GM12872 (cell line): ENCODE data around the gene CNNM2.
A peak's percentile ranks its signal among the peaks of the same experiment; 100 is the strongest.

ENCODE experiments used
- TF ChIP-seq, protein P1 (sequence below): IDR thresholded peaks from 3 replicates; pipeline ENCODE4 v1.5.1; 2011; ENCODE audit warnings: low read depth, mild to moderate bottlenecking, low read length, moderate library complexity; ENCODE audit not compliant: insufficient read depth

CNNM2 gene

DNA sequence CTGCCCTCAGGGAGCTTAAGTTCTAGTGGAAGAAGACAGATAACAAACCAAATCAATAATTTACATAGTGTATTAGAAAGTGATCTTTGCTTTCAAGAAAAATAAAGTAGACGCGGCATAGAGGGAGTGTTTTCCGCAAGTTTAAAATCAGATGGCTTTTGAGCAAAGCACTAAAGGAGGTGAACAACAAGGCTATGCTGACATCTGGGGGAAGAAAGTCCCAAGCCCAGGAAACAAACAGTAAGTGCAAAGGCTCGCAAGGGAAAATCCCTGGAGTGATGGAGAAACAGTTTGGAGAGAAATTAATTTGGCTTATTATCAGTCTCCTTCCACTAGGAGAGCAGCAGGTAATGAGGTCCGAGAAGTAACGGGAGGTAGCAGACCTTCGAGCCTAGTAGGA lies 1.9 kb upstream of the CNNM2 start:
- TF ChIP-seq, protein P1, sequence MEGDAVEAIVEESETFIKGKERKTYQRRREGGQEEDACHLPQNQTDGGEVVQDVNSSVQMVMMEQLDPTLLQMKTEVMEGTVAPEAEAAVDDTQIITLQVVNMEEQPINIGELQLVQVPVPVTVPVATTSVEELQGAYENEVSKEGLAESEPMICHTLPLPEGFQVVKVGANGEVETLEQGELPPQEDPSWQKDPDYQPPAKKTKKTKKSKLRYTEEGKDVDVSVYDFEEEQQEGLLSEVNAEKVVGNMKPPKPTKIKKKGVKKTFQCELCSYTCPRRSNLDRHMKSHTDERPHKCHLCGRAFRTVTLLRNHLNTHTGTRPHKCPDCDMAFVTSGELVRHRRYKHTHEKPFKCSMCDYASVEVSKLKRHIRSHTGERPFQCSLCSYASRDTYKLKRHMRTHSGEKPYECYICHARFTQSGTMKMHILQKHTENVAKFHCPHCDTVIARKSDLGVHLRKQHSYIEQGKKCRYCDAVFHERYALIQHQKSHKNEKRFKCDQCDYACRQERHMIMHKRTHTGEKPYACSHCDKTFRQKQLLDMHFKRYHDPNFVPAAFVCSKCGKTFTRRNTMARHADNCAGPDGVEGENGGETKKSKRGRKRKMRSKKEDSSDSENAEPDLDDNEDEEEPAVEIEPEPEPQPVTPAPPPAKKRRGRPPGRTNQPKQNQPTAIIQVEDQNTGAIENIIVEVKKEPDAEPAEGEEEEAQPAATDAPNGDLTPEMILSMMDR, result no peak

DNA sequence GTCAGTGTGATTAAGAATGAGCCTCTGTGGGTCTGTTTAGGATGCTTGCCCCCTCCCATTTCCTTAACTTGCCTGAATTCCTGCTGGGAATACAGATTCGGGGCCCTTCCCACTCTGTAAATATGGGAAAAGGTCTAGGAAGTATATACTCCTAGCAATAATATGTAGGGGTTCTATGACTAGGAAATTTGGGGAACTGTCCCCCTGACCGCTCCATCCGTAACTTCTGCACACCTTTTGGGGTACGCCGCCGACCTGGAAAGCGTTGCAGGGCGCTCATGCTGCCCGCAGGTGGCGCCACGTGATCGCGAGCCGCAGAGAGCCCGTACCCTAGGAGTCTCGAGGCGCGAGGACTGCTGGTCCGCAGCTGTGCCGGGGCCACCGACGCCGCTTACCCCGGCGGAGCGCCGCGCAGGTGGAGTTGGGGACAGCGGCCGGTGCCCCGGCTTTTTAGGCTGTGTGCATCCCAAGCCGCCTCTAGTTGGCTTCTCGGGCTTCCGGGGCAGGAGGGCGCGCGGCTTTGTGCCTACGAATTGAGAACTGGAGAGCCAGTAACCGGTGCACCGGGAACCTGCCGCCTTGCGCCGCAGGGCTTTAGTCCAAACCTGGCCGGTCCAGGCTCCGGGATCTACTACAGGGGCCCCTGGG lies 656 bp upstream of the CNNM2 start:
- TF ChIP-seq, protein P1, result peak; percentile 96

DNA sequence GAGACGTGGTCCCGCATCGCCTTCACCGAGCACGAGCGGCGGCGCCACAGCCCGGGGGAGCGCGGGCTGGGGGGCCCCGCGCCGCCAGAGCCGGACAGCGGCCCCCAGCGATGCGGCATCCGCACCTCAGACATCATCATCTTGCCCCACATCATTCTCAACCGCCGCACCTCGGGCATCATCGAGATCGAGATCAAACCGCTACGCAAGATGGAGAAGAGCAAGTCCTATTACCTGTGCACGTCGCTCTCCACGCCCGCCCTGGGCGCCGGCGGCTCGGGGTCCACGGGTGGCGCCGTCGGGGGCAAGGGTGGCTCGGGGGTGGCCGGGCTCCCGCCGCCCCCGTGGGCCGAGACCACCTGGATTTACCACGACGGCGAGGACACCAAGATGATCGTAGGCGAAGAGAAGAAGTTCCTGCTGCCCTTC lies 737 bp downstream of the CNNM2 start:
- TF ChIP-seq, protein P1, result no peak

DNA sequence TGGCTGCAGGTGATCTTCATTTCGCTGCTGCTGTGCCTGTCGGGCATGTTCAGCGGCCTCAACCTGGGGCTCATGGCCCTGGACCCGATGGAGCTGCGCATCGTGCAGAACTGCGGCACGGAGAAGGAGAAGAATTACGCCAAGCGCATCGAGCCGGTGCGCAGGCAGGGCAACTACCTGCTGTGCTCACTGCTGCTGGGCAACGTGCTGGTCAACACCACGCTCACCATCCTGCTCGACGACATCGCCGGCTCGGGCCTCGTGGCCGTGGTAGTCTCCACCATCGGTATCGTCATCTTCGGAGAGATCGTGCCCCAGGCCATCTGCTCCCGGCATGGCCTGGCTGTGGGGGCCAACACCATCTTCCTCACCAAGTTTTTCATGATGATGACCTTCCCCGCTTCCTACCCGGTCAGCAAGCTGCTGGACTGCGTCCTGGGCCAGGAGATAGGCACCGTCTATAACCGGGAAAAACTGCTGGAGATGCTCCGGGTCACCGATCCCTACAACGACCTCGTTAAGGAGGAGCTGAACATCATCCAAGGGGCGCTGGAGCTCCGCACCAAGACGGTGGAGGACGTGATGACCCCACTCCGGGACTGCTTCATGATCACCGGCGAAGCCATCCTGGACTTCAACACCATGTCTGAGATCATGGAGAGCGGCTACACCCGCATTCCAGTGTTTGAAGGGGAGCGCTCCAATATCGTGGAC lies 1.3 kb downstream of the CNNM2 start:
- TF ChIP-seq, protein P1, result no peak

DNA sequence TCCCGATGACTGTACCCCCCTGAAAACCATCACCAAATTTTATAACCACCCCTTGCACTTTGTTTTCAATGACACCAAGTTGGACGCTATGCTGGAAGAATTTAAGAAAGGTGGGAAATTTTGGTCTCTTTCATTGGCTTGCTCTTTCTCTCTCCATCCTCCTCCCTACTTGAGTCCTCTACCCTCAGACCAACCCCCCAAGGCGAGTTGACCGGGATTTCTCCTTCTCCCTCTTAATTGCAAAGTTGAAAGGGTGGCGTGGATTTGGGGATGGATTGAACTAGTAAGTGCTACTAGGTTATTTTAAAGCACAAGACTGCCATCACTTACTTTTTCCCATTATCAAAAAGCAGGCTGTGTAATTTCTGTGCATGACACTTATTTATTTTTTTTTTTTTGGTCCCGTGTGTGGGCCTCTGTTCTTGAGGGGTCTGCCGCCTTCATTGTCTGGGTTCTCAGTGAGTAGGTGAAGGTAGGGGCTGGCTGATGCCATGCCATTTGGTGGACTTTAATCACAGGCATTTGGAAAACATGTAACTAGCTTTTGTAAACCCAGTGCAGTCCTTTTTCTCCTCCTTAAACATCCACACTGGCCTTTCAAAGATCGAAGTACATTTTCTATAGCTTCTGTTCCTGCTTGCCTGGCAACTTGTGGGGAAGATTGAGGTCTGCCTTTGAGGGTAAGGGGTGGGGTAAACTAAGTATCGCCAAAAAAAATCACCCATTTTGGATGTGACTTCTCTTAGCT lies 2.1 kb downstream of the CNNM2 start:
- TF ChIP-seq, protein P1, result no peak

DNA sequence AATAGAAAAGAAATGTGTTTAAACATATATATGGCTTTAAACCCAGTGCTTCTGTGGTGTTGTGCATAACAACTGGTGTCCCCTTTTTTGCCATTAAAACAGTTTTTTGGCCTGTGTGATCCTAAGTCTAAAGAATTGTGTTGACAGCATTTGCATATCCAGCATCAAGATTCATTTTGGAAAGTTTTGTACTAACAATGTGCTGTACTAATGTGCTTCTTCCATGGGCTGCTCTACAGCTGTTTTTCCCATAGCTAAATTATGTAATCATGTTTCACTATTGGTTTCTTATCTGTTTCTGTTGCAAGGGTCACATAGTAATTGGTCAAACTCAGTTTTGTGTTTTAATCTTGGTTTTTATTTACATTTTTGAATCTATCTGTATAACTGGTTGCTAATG lies 5.5 kb downstream of the CNNM2 start:
- TF ChIP-seq, protein P1, result no peak

DNA sequence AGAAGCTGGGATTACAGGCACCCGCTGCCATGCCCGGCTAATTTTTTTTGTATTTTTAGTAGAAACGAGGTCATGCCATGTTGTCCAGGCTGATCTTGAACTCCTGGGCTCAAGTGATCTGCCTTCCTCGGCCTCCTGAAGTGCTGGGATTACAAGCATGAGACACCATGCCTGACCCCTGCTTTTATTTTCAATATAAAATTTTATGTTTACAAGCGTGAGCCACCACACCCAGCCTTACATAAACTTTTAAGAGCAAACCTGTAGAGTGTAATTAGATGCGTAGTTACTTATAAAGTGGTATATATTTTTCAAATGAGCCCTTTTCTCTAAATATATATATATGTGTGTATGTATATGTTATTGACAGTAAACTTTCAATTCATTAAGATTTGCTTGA lies 8.7 kb downstream of the CNNM2 start:
- TF ChIP-seq, protein P1, result no peak
